H7 (cell line): ENCODE measurements around the gene SLC9A1. TPM values are rescaled to one million over a fixed set of nuclear protein-coding genes. Genes with fewer than 3 reads are reported as not detected.

Experiments
- DNase-seq: peaks from one replicate; pipeline ENCODE4 v3.0.0; 2012
- H3K27me3 ChIP-seq: 2 replicates; pipeline ENCODE4 v1.6.0; 2011; ENCODE audit warnings: mild to moderate bottlenecking, low read length; ENCODE audit not compliant: control insufficient read depth, insufficient read depth
- H3K36me3 ChIP-seq: replicated peaks from 2 replicates; pipeline ENCODE4 v1.5.1; 2011; ENCODE audit warnings: low read length; ENCODE audit not compliant: control insufficient read depth, insufficient read depth
- H3K4me3 ChIP-seq: 2 replicates; pipeline ENCODE4 v1.5.1; 2011; ENCODE audit warnings: low read depth, mild to moderate bottlenecking, control low read depth, low read length, moderate library complexity; ENCODE audit not compliant: insufficient read depth
- total RNA-seq: library from RNA; depleted of rRNA; stranded (reverse); fragments of >200 nt; shearing (Covaris generic); gene quantifications from 2 replicates; pipeline ENCODE4 v1.2.3, GENCODE V29; 2014

SLC9A1 gene
- total RNA-seq, 1 experiment from 2014 or later, result 13.1 TPM

DNA sequence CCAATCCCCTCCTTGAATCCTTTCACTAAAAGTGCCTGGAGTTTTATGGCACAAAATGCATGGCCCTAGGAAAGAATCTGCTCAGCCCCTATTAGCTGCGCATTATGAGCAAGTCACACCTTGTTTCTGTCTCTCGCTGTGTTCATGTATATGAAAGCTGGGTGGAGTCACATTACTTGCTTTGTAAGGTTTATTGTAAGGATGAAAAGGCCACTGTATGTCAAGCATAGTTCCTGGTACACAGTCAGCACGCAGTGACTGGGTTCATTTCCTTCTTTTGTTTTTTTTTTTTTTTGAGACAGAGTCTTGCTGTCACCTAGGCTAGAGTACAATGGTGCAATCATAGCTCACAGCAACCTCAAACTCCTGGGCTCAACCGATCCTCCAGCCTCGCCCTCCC is 6.7 kb upstream of the SLC9A1 start:
- Histone ChIP-seq H3K27me3 (no peaks in the 10 kb centered on the region), H3K4me3 (no peak overlapping the region)
- DNase-seq, result no peak

DNA sequence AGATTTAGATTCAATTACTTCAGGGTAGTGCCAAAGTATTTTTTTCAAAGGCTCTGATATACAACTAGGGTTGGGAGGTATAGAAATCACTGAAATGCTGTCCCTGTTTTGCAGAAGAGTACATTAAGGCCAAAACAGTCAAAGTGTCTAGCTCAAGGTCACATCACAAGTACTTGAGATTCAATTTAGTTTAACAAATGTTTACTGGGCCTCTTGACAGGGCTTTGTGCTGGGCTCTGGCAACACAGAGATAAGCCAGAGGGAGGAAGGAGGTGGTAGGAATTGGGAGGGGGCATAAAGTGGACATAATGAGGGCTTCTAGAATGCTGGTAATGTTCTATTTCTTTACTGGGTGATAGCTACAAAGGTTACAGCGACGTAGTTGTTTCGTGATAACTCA is 2.3 kb upstream of the SLC9A1 start:
- DNase-seq, result no peak
- Histone ChIP-seq H3K36me3 (peaks cover 2% of the 10 kb centered on the region), H3K27me3 (no peaks in the 10 kb centered on the region), H3K4me3 (no peak overlapping the region)

More for the DNA sequence above, 6.7 kb upstream of the SLC9A1 start:
- H3K36me3 ChIP-seq, result no peaks in the 10 kb centered on the region

DNA sequence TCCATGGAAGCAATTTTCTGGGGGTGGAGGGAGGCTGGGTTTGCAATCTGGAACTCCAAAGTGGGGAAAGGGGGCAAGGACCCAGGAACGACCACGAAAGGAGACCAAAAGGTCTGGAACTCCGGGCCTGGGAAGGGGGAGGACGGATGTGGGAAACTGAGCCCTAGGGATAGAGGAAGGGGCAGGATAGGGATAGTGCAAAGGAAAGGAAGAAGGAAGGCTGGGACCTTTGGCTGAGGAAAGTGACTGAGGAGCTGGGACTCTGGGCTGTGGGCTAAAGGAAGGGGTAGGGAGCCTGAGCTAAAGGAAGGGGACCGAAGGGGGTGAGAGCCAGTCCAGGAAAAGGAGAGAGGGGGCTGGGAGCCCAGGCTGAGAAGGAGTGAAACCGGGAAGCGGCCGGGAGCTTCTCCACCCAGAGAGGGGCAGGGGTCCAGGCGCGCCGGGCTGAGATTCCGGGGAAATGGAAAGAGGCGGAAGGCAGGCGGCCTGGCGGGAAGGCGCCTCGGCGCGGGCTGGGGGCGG is 395 bp downstream of the SLC9A1 start:
- Histone ChIP-seq H3K36me3 (peaks cover 3% of the 10 kb centered on the region), H3K27me3 (no peaks in the 10 kb centered on the region), H3K4me3 (peak overlapping the region; percentile 67)
- no peak for DNase-seq

DNA sequence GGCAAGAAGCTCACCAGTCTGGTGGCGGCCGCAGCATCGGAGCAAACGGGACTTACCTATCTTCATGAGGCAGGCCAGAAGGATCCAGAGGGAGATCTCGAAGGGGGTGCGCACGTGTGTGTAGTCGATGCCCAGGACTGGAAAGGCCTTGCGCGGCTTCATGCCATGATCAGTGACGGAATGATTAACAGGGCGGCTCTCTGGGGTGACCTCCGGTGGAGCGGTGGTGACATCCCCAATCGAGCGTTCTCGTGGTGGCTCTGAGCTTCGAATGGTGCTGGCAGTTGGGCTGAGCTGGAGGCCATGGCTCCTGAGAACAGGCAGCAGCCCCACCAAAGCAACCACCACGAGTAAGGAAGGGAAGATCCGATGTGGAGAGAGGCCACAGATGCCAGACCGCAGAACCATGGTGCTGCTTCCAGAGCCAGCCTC is 982 bp downstream of the SLC9A1 start:
- H3K4me3 ChIP-seq, result peak overlapping the region; percentile 67
- no peak for DNase-seq
- no peaks in the 10 kb centered on the region for H3K27me3 ChIP-seq
- peaks cover 3% of the 10 kb centered on the region for H3K36me3 ChIP-seq

DNA sequence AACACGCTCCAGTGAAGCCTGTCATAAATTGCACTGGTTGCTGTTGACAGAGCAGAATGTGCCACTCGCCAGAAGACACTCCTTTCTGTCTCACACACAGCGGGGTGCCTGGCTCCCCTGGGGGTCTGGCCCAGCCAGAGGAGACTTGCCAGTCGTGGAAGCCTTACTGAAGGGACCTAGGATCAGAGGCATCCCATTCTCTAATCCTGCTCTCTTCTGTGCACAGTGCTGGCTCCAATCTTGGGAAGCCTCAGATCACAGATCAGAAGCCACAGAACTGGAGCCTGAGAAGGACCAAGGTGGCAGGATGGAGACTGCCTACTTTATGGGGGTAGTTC is 1.4 kb downstream of the SLC9A1 start:
- no peak for DNase-seq

DNA sequence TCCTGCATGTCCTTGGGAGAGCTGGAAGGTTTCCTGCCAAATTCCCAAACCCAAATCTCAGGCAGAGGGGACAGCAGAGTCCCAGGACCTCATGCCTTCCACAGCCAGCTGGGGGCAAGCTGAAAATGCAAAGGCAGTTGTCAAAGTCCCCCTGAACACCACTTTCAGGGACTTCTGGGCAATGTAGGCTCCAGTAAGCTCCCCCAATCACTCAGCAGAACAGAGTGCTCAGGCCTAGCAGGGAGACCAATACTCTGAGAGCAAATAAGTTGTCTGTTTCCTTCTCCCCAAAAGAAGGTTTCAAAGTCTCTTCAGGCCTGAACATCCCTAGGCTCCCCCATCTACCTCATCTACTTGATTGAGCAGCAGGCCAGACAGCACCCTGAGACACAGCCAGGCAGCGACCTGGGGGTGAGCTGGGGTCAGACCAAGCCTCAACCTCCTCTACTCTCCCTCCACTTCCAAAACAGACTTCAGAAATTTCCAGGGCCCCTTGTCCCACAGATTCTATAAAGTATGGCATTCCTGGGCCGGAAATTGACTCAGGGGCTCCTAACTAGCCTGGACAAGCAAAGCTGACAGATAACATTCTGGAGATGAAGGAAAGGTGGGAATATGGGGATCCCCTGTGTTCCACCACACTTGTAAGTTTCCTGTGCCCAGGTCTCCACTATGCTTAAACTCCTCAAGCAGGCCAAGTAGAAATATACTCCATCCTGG is 1.9 kb downstream of the SLC9A1 start:
- H3K4me3 ChIP-seq, result no peak overlapping the region

More for the DNA sequence above, 1.4 kb downstream of the SLC9A1 start:
- Histone ChIP-seq H3K27me3 (no peaks in the 10 kb centered on the region), H3K4me3 (no peak overlapping the region), H3K36me3 (peaks cover 3% of the 10 kb centered on the region)

DNA sequence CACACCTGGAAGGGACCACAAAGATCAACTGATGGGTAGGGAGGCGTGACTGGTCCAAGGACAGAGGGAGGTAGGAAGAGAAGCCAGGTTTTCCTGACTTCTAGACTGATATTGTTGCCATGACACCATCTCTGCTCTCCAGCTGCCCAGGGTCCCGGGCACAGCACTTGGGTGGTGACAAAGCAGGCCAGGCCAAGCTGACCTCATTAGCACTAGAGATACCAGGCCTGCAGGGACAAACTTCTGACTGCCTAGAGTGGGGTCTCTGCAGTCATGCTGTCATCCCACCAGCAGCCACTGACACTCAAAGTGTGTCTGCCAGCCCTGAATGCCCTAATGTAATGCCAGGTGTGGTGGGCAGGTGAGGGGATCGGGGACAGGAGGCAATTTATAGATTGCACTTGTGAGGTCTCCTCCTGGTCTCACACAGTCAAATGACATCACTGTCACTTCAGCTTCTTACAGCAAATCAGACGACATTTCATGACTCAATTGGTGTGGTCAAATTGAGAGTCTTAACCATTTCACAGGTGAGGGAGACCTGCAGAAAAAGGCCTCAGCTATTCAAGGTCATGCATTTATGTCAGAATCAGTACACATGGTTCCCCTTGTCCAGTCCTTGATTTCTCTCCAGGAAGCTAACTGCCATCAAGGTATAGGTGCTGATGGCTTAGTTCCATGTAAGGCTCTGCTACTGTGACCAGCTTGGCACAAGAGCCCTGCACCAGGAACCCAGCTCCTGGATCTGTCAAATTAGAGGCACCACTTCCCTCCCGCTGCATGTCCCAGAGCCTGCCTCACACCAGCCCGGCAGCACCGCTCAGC is 2.7 kb downstream of the SLC9A1 start:
- Histone ChIP-seq H3K27me3 (no peaks in the 10 kb centered on the region), H3K4me3 (no peak overlapping the region), H3K36me3 (peaks cover 3% of the 10 kb centered on the region)
- no peak for DNase-seq

More for the DNA sequence above, 1.9 kb downstream of the SLC9A1 start:
- Histone ChIP-seq H3K27me3 (no peaks in the 10 kb centered on the region), H3K36me3 (peaks cover 3% of the 10 kb centered on the region)
- no peak for DNase-seq

DNA sequence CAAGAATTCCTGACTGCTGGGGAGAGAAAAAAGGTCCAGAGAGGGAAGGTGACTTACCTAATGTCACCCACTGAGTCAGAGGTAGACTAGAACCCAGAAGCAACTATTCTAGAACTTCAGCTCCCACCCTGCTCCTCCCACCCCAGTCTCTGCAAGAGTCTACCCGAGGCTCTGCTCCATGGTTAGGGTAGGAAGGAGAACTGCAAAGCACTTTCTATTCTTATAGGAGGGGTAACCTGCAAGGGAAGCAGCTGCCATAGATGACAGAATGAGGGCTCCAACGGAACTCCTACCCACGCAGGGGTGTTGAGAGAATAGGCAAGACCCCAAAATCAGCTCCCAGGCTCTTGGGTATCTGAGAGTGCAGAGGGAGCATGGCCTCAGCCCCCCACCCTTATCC is 4.3 kb downstream of the SLC9A1 start:
- H3K27me3 ChIP-seq, result no peaks in the 10 kb centered on the region
- no peak for DNase-seq

DNA sequence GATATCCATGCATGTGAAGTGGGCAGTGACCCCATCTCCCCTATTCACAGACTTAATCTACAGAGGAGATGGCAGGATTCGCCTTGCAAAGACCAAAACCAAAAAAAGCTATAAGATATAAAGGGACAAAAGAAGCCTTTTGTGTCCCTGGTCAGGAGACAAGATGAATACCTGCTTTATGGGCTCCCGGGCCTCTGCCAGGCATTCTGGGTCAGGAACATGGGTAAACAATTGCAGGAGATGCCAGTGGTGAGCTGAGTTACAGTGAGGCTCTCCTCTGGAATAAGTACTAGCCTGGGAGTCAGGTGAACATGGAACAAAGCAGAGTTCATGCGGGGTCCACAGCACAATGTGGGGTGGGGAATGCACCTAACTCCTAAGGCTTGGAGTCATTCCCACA is 4.7 kb downstream of the SLC9A1 start:
- no peaks in the 10 kb centered on the region for H3K27me3 ChIP-seq
- no peak for DNase-seq
- no peak overlapping the region for H3K4me3 ChIP-seq
- H3K36me3 ChIP-seq, result peaks cover 3% of the 10 kb centered on the region

More for the DNA sequence above, 4.3 kb downstream of the SLC9A1 start:
- H3K36me3 ChIP-seq, result peaks cover 3% of the 10 kb centered on the region
- no peak overlapping the region for H3K4me3 ChIP-seq

DNA sequence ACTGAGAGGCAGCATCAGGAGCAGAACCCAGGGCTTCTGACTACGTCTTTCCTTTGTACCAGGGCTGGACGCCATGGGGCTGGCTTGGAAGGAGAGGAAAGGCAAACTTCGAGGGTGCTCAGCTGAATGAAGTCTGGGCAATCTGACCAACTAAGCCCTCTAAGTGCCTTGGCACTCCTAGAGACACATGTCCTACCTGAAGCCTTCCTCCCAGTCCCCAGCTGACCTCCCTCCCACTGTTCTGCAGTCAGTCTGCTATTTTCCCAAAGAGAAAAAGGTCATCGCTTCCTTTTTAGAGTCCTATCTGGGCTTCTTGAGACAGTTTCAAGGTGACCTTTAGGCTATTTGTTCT is 5.2 kb downstream of the SLC9A1 start:
- DNase-seq, result no peak
- Histone ChIP-seq H3K4me3 (no peak overlapping the region), H3K36me3 (peaks cover 3% of the 10 kb centered on the region), H3K27me3 (no peaks in the 10 kb centered on the region)

DNA sequence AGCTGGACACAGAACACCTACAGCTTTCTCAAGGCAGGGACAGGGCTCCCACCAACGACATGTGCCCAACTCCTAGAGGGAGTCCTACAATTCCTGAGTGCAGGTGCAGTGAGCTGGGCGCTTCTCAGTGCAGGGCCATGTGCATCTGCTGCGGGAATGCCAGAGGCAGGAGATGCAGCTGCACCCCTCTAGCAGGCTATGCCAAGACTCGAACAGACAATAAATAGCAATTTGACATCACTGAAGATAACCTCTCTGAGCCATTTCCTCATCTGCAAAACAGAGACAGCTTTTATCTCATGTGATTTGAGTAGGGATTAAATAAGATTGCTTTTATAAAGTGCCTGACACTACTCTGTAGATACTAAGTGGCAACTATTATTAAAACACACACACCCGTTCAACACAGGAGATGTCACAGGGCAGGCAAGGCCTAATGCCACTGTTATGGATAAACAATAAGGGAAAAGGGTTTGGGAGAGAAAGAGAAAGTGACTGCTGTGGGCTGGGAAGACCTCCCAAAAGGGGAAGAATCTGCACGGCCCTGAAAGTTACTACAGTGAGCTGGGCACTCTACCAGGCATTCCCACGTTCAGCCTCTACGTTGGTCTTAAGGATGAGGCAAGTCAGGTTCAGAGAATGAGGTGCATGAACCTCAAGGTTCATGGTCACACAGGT is 5.7 kb downstream of the SLC9A1 start:
- Histone ChIP-seq H3K4me3 (no peak overlapping the region), H3K36me3 (peaks cover 3% of the 10 kb centered on the region)
- DNase-seq, result no peak

DNA sequence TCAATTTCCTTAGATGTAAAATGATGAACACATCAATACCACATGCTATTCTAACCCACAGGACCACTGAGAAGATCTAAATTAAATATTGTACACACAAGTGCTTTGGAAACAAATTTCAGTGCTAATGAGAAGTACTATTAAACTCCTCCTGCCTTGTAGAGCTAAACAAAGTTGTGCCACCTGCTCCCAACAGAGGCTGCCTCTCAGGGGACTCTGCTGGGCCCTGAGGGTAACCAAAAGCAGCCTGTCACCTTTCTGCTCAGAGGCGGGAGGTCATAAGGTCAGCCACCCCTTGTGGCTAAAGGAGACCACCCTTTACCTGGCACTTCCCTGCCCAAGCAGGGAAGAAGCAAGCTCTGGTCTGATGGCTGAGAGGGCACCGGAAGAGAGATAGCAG is 6.3 kb downstream of the SLC9A1 start:
- Histone ChIP-seq H3K27me3 (no peaks in the 10 kb centered on the region), H3K4me3 (no peak overlapping the region), H3K36me3 (peaks cover 3% of the 10 kb centered on the region)
- no peak for DNase-seq

More for the DNA sequence above, 5.7 kb downstream of the SLC9A1 start:
- no peaks in the 10 kb centered on the region for H3K27me3 ChIP-seq

DNA sequence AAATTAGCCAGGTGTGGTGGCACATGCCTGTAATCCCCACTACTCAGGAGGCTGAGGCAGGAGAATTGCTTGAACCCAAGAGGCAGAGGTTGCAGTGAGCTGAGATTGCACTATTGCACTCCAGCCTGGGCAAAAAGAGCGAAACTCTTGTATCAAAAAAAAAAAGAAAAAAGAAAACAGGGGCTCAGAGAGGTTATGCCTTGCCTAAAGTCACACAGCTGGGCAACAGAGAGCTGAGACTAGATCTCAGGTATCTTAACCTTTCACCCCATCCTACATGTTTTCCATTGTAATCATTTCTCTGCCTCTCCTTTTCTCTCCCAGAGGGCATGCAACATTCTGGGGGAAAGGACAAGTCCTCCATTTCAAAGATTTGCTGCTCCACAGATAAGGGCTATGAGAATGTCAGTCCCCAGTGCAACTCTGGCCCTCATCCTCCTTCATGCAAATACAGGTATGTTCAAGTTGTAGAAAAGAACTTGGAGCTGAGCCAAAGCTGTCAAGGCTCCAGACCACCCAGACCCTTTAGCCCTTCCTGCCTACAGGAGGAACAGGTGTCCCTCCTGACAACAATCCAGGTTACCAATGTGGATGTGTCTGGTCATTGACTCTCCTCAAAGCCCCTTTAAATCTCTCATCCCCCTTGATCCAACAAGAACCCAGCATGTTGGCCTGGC is 6.9 kb downstream of the SLC9A1 start:
- DNase-seq, result no peak
- Histone ChIP-seq H3K36me3 (peaks cover 3% of the 10 kb centered on the region), H3K4me3 (no peak overlapping the region), H3K27me3 (no peaks in the 10 kb centered on the region)

DNA sequence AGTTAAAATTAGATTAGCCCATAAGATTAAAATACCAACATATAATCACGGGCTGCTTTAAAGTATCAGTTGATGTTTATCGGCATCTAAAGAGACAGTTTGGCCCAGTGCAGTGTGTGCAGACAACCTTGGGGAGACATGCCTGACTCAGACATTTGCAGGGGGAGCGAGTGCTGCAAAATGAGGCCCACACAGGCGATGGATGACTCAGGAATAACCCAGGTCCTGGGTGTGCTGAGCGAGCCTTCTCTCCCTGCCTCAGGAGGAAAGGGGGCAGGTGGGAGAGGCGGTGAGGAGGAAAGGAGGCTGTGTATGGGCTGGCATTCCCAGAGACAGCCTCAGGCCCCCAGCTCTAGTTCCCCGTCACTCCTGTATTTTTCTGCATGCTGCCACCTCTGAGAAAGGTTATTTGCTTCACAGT is 9.0 kb downstream of the SLC9A1 start:
- no peak overlapping the region for H3K4me3 ChIP-seq
- H3K36me3 ChIP-seq, result no peaks in the 10 kb centered on the region; the same call in 1 of the 2 replicates
- no peaks in the 10 kb centered on the region for H3K27me3 ChIP-seq
- no peak for DNase-seq
